Right lobe of liver (tissue), 4 donors: ENCODE data around the gene SS18.

Experiments
- POLR2A ChIP-seq: fragments of 450-650 bp; IDR thresholded peaks from one replicate; pipeline ENCODE4 v1.6.1; 2017; ENCODE audit warnings: antibody characterized with exemption, mild to moderate bottlenecking
- TF ChIP-seq, protein P1 (sequence below), 4 donors: fragments of 200-600 bp in 3 of 4; fragments of 450-650 bp in 1 of 4; IDR thresholded peaks; one replicate each; pipeline versions ENCODE4 v1.5.1 to v1.8.0; 2016 to 2022; ENCODE audit warnings: antibody characterized with exemption in 4 of 4, mild to moderate bottlenecking in 2 of 4
- donor health status: DM: no; HTN: no; CAD: no.
- donor health status: DM: no; HTN: no; CAD: no.
- donor health status: DM: no; HTN: yes; CAD: no.

DNA sequence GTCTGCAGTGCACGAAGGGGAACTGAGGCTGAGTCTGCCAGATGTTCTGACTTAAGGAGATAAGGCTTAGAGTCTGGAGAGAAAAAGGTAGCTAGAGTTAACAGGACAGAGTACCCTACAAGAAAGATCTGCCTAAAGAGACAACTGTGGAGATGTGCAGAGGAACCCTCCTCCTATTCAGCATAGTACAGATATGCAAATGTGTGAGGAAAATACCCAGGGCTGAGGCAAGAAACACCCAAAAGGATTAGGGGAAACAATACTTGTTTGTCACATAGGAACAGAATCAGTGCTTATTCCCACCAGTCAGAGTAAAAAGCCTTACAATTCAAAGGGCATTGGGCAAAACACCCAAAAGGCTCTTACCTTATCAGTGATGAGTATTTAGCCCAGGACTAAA is 67.8 kb downstream of the SS18 start:
- TF ChIP-seq, protein P1, sequence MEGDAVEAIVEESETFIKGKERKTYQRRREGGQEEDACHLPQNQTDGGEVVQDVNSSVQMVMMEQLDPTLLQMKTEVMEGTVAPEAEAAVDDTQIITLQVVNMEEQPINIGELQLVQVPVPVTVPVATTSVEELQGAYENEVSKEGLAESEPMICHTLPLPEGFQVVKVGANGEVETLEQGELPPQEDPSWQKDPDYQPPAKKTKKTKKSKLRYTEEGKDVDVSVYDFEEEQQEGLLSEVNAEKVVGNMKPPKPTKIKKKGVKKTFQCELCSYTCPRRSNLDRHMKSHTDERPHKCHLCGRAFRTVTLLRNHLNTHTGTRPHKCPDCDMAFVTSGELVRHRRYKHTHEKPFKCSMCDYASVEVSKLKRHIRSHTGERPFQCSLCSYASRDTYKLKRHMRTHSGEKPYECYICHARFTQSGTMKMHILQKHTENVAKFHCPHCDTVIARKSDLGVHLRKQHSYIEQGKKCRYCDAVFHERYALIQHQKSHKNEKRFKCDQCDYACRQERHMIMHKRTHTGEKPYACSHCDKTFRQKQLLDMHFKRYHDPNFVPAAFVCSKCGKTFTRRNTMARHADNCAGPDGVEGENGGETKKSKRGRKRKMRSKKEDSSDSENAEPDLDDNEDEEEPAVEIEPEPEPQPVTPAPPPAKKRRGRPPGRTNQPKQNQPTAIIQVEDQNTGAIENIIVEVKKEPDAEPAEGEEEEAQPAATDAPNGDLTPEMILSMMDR (IDR thresholded peaks at IDR 0.05): no peak
- no peak for TF ChIP-seq POLR2A
